IMR-90 (cell line): Measurements from ENCODE around the gene DCAF6. TPM values are rescaled to one million over a fixed set of nuclear protein-coding genes. Genes with fewer than 3 reads are reported as not detected.
A peak's percentile ranks its signal among the peaks of the same experiment; 100 is the strongest.

Experiments used
- CTCF ChIP-seq: conservative IDR thresholded peaks from 2 replicates; pipeline ENCODE4 v1.5.1; 2012; ENCODE audit warnings: mild to moderate bottlenecking, low read depth, low read length, improper control_type of control experiment
- MAFK ChIP-seq: IDR thresholded peaks from 2 replicates; pipeline ENCODE4 v1.6.1; 2012; ENCODE audit warnings: low read depth, low read length, improper control_type of control experiment
- POLR2A ChIP-seq: IDR thresholded peaks from 2 replicates; pipeline ENCODE4 v1.6.1; 2012; ENCODE audit warnings: mild to moderate bottlenecking, low read depth, low read length
- RCOR1 ChIP-seq: IDR thresholded peaks from 2 replicates; pipeline ENCODE4 v1.6.1; 2012; ENCODE audit warnings: mild to moderate bottlenecking, low read length, improper control_type of control experiment; ENCODE audit not compliant: insufficient replicate concordance
- polyA plus RNA-seq, 3 experiments: library from polyadenylated mRNA; depleted of rRNA; stranded (reverse); fragments of >200 nt; gene quantifications; 2 replicates each; pipeline ENCODE4 v1.2.3, GENCODE V29; 2012; ENCODE audit warnings: low replicate concordance in 1 of 3
- total RNA-seq: library from RNA; depleted of rRNA; stranded (reverse); fragments of >200 nt; gene quantifications from 2 replicates; pipeline ENCODE4 v1.2.3, GENCODE V29; 2012

The DCAF6 gene
- total and polyA plus RNA-seq, 2 of the 4 experiments (the other 2 are of a cell fraction), result 60.4 to 88.7 TPM

GRCh38 chr1:168082008-168082876 lies 145.8 kb downstream of the DCAF6 start (continued):
- TF ChIP-seq CTCF, result peak; percentile 83
- TF ChIP-seq POLR2A, result no peak
- TF ChIP-seq RCOR1, result peak; percentile 34
- TF ChIP-seq MAFK, result no peak
